GM12878 (cell line): ENCODE results near the gene TMPRSS11D. TPM values are rescaled to one million over a fixed set of nuclear protein-coding genes. Genes with fewer than 3 reads are reported as not detected.

Experiments used
- ATAC-seq: fragments of 200-7000 bp; cut with Tn5 transposase; 3 replicates; pipeline ENCODE4 v1.9.1; 2020; ENCODE audit warnings: mild to moderate bottlenecking, moderate library complexity
- BruUV-seq: library from RNA; stranded (reverse); fragments of 400-500 nt; replicated peaks from 2 replicates; lab custom pipeline; 2021; lab: Mats Ljungman, UMichigan
- CTCF ChIA-PET: fragments of 300-600 bp; sonication (Branson Sonifier 250); formaldehyde crosslinking; extraction: SDS; loops from one replicate; lab custom pipeline; 2021; ENCODE audit warnings: inconsistent platforms; lab: Yijun Ruan, JAX
- POLR2A ChIA-PET: fragments of 350-600 bp; formaldehyde crosslinking; extraction: SDS; loops from one replicate; lab custom pipeline; 2021; ENCODE audit warnings: inconsistent platforms; lab: Charles Lee
- RAD21 ChIA-PET: fragments of 300-600 bp; sonication (Branson Sonifier 250); formaldehyde crosslinking; loops from one replicate; lab custom pipeline; 2023; ENCODE audit warnings: antibody characterized with exemption; ENCODE audit not compliant: unreplicated experiment; lab: Charles Lee
- SMC1A ChIA-PET: fragments of 300-600 bp; sonication (Branson Sonifier 250); formaldehyde crosslinking; loops from one replicate; lab custom pipeline; 2023; ENCODE audit not compliant: unreplicated experiment, uncharacterized antibody; lab: Charles Lee
- DNase-seq: peaks from one replicate; pipeline ENCODE4 v3.0.0-alpha.2; 2011; ENCODE audit warnings: low read depth, low spot score
- FAIRE-seq: peaks from 3 replicates; lab custom pipeline; 2011; peaks lifted over from hg19 to GRCh38; lab: Jason Lieb, UNC
- H2AFZ ChIP-seq: 2 replicates; pipeline ENCODE4 v1.6.0; 2011; ENCODE audit warnings: low read depth, low read length, control low read depth; ENCODE audit not compliant: control insufficient read depth
- H3K27ac ChIP-seq: 2 replicates; pipeline ENCODE4 v1.5.1; 2011; ENCODE audit warnings: control low read depth; ENCODE audit not compliant: control insufficient read depth, insufficient read depth
- H3K27me3 ChIP-seq, 2 experiments: replicated peaks in 1 of 2; 2 replicates each; pipeline versions ENCODE4 v1.6.0 to v1.6.1; 2011; ENCODE audit warnings: low read length in 1 of 2; ENCODE audit not compliant: control insufficient read depth in 2 of 2, insufficient read depth in 2 of 2
- H3K36me3 ChIP-seq, 2 experiments: 2 replicates each; pipeline ENCODE4 v1.5.1; 2011; ENCODE audit warnings: low read length in 1 of 2; ENCODE audit not compliant: control insufficient read depth in 2 of 2, insufficient read depth in 2 of 2
- H3K4me1 ChIP-seq: 2 replicates; pipeline ENCODE4 v1.6.1; 2011; ENCODE audit warnings: mild to moderate bottlenecking, low read length, moderate library complexity, mixed read lengths; ENCODE audit not compliant: control insufficient read depth, insufficient read depth
- H3K4me2 ChIP-seq: 2 replicates; pipeline ENCODE4 v1.6.0; 2011; ENCODE audit warnings: control low read depth; ENCODE audit not compliant: control insufficient read depth, insufficient read depth
- H3K4me3 ChIP-seq: fragments of 200-600 bp; sonication (generic); 2 replicates; pipeline ENCODE4 v1.5.1; 2016
- H3K79me2 ChIP-seq: 2 replicates; pipeline ENCODE4 v1.6.0; 2011; ENCODE audit warnings: low read length; ENCODE audit not compliant: control insufficient read depth, insufficient read depth
- H3K9ac ChIP-seq: 2 replicates; pipeline ENCODE4 v1.8.0; 2011; ENCODE audit warnings: low read length, control low read depth, mixed read lengths; ENCODE audit not compliant: control insufficient read depth, insufficient read depth
- H3K9me3 ChIP-seq: replicated peaks from 3 replicates; pipeline ENCODE4 v1.5.1; 2011; ENCODE audit warnings: mild to moderate bottlenecking, low read length; ENCODE audit not compliant: control insufficient read depth, insufficient read depth
- H4K20me1 ChIP-seq: 2 replicates; pipeline ENCODE4 v1.6.0; 2011; ENCODE audit not compliant: control insufficient read depth, insufficient read depth
- ATF7 ChIP-seq: fragments of 450-650 bp; IDR thresholded peaks from 2 replicates; pipeline ENCODE4 v1.6.1; 2016; ENCODE audit warnings: low read depth, mild to moderate bottlenecking
- BRCA1 ChIP-seq: IDR thresholded peaks from 2 replicates; pipeline ENCODE4 v1.6.1; 2011; ENCODE audit warnings: low read depth, low read length, improper control_type of control experiment
- E2F4 ChIP-seq: IDR thresholded peaks from 2 replicates; pipeline ENCODE4 v1.6.1; 2012; ENCODE audit warnings: low read depth, low read length, improper control_type of control experiment
- EED ChIP-seq: sonication (generic); IDR thresholded peaks from 2 replicates; pipeline ENCODE4 v1.6.1; 2016; ENCODE audit warnings: antibody characterized with exemption, low read depth
- ETV6 ChIP-seq, 2 experiments: fragments of 450-650 bp in 1 of 2; IDR thresholded peaks in 1 of 2; conservative IDR thresholded peaks in 1 of 2; 2 replicates each; pipeline ENCODE4 v1.6.1; 2014; ENCODE audit warnings: antibody characterized with exemption in 1 of 2, borderline replicate concordance in 1 of 2, low read depth in 1 of 2, mild to moderate bottlenecking in 1 of 2, moderate library complexity in 1 of 2
- EZH2 ChIP-seq: IDR thresholded peaks from 2 replicates; pipeline ENCODE4 v1.6.1; 2012; ENCODE audit warnings: low read depth, mild to moderate bottlenecking, control low read depth, inconsistent platforms, low read length, borderline replicate concordance; ENCODE audit not compliant: control insufficient read depth
- JUNB ChIP-seq: IDR thresholded peaks from 2 replicates; pipeline ENCODE4 v1.6.1; 2016; ENCODE audit warnings: antibody characterized with exemption, mild to moderate bottlenecking
- POLR2AphosphoS5 ChIP-seq: IDR thresholded peaks from 2 replicates; pipeline ENCODE4 v1.6.1; 2011; ENCODE audit warnings: mild to moderate bottlenecking, low read length, inconsistent platforms
- RBBP5 ChIP-seq: fragments of 200-600 bp; sonication (generic); conservative IDR thresholded peaks from 2 replicates; pipeline ENCODE4 v1.6.1; 2016
- RELB ChIP-seq: fragments of 450-650 bp; IDR thresholded peaks from 2 replicates; pipeline ENCODE4 v1.6.1; 2017; ENCODE audit warnings: low read depth, mild to moderate bottlenecking, moderate library complexity
- SMC3 ChIP-seq: IDR thresholded peaks from 2 replicates; pipeline ENCODE4 v1.6.1; 2011; ENCODE audit warnings: low read length, improper control_type of control experiment, borderline replicate concordance
- WRNIP1 ChIP-seq: IDR thresholded peaks from 2 replicates; pipeline ENCODE4 v1.6.1; 2011; ENCODE audit warnings: low read depth, low read length, improper control_type of control experiment, borderline replicate concordance
- ZNF217 ChIP-seq: fragments of 450-650 bp; IDR thresholded peaks from 2 replicates; pipeline ENCODE4 v1.6.1; 2017; ENCODE audit warnings: antibody characterized with exemption, mild to moderate bottlenecking
- in situ Hi-C: fragments of 300-500 bp; cut with MboI; formaldehyde crosslinking; loops from 9 replicates; pipeline ENCODE4 v1.14.3; 2018; ENCODE audit warnings: mixed read lengths
- intact Hi-C: fragments of 100-400 bp; cut with micrococcal nuclease; formaldehyde crosslinking; loops from one replicate; pipeline ENCODE4 v1.14.2; 2022; ENCODE audit not compliant: unreplicated experiment
- polyA plus RNA-seq, 11 experiments: library from polyadenylated mRNA; depleted of rRNA in 4 of 11; unstranded in 6 of 11; stranded (reverse) in 5 of 11; fragments of >200 nt; fragmentation: Nextera tagmentation in 4 of 11; fragmentation: Illumina TruSeq in 1 of 11; extraction: Ambion mirVana in 4 of 11; extraction: Trizol in 1 of 11; gene quantifications; 1 replicate in 1 of 11; 2 replicates in 10 of 11; pipeline versions ENCODE4 v1.2.1 to v1.2.3, GENCODE V29; 2011 to 2016; ENCODE audit warnings: inconsistent platforms in 2 of 11, missing spikeins in 2 of 11, low read depth in 1 of 11
- total RNA-seq, 4 experiments: library from RNA; depleted of rRNA in 3 of 4; stranded (reverse); fragments of >200 nt in 3 of 4; fragmentation: Illumina TruSeq in 1 of 4; extraction: Trizol in 1 of 4; gene quantifications; 2 replicates each; pipeline versions ENCODE4 v1.2.1 to v1.2.3, GENCODE V29; 2013 to 2021
- TF ChIP-seq, protein P1 (sequence below): IDR thresholded peaks from 2 replicates; pipeline ENCODE4 v1.6.1; 2012; ENCODE audit warnings: mild to moderate bottlenecking, low read depth, low read length
- TF ChIP-seq, protein P2 (sequence below): fragments of 450-650 bp; IDR thresholded peaks from 2 replicates; pipeline ENCODE4 v1.6.1; 2016; ENCODE audit warnings: mild to moderate bottlenecking, moderate library complexity, borderline replicate concordance

TMPRSS11D gene
- total and polyA plus RNA-seq, 10 of the 15 experiments (the other 5 are each of a cell fraction or from before 2014, with no cell fraction given) = not detected

- ChIA-PET RAD21 (no interaction called here), CTCF (no interaction called here), POLR2A (no interaction called here), SMC1A (no interaction called here)
- H4K20me1 ChIP-seq = no peaks in the 10 kb centered on the region
- no peak overlapping the region for H3K4me2 ChIP-seq
- no peak overlapping the region for H3K9ac ChIP-seq
- in situ Hi-C loops (no loop called here), intact Hi-C loops (no loop called here)
- no peak overlapping the region for H3K27ac ChIP-seq
- no peaks in the 10 kb centered on the region for H3K4me1 ChIP-seq
- H3K27me3 ChIP-seq = no peaks in the 10 kb centered on the region
- H3K36me3 ChIP-seq = no peaks in the 10 kb centered on the region
- H2AFZ ChIP-seq = no peak overlapping the region
- H3K79me2 ChIP-seq = no peaks in the 10 kb centered on the region
- no peak for ATAC-seq
- no peak for DNase-seq
- no TSS peak for BruUV-seq
- FAIRE-seq = no peak
- H3K9me3 ChIP-seq = no peaks in the 10 kb centered on the region
- H3K4me3 ChIP-seq = no peak overlapping the region
- TF ChIP-seq EED = no peak
- TF ChIP-seq POLR2AphosphoS5 = no peak
- TF ChIP-seq ATF7 = no peak
- TF ChIP-seq, protein P1, sequence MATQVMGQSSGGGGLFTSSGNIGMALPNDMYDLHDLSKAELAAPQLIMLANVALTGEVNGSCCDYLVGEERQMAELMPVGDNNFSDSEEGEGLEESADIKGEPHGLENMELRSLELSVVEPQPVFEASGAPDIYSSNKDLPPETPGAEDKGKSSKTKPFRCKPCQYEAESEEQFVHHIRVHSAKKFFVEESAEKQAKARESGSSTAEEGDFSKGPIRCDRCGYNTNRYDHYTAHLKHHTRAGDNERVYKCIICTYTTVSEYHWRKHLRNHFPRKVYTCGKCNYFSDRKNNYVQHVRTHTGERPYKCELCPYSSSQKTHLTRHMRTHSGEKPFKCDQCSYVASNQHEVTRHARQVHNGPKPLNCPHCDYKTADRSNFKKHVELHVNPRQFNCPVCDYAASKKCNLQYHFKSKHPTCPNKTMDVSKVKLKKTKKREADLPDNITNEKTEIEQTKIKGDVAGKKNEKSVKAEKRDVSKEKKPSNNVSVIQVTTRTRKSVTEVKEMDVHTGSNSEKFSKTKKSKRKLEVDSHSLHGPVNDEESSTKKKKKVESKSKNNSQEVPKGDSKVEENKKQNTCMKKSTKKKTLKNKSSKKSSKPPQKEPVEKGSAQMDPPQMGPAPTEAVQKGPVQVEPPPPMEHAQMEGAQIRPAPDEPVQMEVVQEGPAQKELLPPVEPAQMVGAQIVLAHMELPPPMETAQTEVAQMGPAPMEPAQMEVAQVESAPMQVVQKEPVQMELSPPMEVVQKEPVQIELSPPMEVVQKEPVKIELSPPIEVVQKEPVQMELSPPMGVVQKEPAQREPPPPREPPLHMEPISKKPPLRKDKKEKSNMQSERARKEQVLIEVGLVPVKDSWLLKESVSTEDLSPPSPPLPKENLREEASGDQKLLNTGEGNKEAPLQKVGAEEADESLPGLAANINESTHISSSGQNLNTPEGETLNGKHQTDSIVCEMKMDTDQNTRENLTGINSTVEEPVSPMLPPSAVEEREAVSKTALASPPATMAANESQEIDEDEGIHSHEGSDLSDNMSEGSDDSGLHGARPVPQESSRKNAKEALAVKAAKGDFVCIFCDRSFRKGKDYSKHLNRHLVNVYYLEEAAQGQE = no peak
- TF ChIP-seq EZH2 = no peak
- TF ChIP-seq E2F4 = no peak
- TF ChIP-seq, protein P2, sequence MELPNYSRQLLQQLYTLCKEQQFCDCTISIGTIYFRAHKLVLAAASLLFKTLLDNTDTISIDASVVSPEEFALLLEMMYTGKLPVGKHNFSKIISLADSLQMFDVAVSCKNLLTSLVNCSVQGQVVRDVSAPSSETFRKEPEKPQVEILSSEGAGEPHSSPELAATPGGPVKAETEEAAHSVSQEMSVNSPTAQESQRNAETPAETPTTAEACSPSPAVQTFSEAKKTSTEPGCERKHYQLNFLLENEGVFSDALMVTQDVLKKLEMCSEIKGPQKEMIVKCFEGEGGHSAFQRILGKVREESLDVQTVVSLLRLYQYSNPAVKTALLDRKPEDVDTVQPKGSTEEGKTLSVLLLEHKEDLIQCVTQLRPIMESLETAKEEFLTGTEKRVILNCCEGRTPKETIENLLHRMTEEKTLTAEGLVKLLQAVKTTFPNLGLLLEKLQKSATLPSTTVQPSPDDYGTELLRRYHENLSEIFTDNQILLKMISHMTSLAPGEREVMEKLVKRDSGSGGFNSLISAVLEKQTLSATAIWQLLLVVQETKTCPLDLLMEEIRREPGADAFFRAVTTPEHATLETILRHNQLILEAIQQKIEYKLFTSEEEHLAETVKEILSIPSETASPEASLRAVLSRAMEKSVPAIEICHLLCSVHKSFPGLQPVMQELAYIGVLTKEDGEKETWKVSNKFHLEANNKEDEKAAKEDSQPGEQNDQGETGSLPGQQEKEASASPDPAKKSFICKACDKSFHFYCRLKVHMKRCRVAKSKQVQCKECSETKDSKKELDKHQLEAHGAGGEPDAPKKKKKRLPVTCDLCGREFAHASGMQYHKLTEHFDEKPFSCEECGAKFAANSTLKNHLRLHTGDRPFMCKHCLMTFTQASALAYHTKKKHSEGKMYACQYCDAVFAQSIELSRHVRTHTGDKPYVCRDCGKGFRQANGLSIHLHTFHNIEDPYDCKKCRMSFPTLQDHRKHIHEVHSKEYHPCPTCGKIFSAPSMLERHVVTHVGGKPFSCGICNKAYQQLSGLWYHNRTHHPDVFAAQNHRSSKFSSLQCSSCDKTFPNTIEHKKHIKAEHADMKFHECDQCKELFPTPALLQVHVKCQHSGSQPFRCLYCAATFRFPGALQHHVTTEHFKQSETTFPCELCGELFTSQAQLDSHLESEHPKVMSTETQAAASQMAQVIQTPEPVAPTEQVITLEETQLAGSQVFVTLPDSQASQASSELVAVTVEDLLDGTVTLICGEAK = no peak
- TF ChIP-seq SMC3 = no peak
- no peak for TF ChIP-seq RBBP5
- TF ChIP-seq WRNIP1 = no peak
- no peak for TF ChIP-seq JUNB
- TF ChIP-seq BRCA1 = no peak
- TF ChIP-seq ETV6 (conservative IDR thresholded peaks at IDR 0.05 in 1 of 2, IDR thresholded peaks at IDR 0.05 in 1 of 2; ENCODE audit: borderline replicate concordance in 1 of 2, low read depth in 1 of 2) = no peak
- no peak for TF ChIP-seq ZNF217
- no peak for TF ChIP-seq RELB
Measured at GRCh38 chr4:67884701-67885100, 899 bp upstream of the TMPRSS11D start.
